ENCODE data around the gene FERMT1.

Gene FERMT1

DNA sequence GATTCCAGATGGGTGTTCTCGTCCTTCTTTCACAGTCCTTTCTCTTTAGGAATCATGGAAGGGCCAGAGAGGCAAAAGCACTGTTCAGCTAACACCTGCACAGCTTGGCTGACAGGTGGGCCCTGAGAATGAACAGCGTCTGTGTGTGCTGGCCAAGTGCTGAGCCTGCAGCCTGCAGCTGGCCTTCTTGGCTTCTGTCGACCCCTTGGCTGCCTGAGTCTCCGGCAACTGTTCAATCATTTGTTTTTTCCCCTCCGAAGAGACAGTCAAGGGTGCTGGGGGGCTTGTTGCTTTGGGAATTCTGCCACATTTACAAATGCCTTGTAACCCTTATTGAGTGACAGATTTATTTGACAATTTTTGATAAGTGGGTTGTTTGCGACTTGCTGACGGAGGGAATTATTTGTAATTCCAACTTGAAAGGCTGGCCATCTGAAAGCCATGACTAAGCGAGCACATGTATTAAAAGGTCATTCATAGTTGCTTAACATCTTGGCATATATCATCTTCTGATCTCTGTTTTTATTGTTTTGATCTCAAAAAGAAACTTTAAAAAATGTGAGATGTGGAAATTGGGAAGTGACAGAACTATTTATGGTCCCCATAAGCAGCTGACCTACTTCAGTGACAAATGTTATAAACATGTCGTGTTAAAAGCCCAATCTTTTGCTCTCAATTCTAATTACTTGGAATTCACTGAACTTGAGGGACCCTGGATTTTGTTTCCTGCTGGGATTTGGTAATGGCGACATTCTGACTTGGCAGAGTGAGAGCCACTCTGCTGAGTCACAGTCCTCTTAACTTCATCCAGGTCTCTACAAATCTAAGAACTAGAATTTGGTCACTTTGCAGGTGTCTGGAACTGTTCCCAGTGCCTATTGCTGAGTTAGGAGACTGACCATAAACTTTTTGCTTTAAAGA is 41.9 kb upstream of the FERMT1 start:
- Histone ChIP-seq H3K27ac (replicated peaks; ENCODE audit: low read length) (no peak overlapping the region), H2BK120ac (ENCODE audit: low read depth, low read length) (no peak overlapping the region), H2BK12ac (ENCODE audit: low read length) (no peak overlapping the region), H3K18ac (ENCODE audit: low read length) (no peak overlapping the region), H4K8ac (ENCODE audit: low read depth, low read length) (no peak overlapping the region), H3K9ac (ENCODE audit: low read depth, low read length, poor library complexity) (no peak overlapping the region), H2AK5ac (ENCODE audit: low read depth, low read length) (no peak overlapping the region), H3K14ac (ENCODE audit: low read length) (no peak overlapping the region), H3K79me1 (ENCODE audit: low read depth, low read length) (no peaks in the 10 kb centered on the region), H2BK5ac (ENCODE audit: low read length) (no peak overlapping the region), H2AFZ (ENCODE audit: low read length) (no peak overlapping the region), H3K4me3 (ENCODE audit: low read length in 2 of 2) (no peak overlapping the region), H2BK15ac (ENCODE audit: low read length) (no peak overlapping the region), H3K27me3 (ENCODE audit: control insufficient read depth in 3 of 3, insufficient read depth in 3 of 3, low read depth in 1 of 3, low read length in 3 of 3) (no peaks in the 10 kb centered on the region), H3K9me3 (replicated peaks in 1 of 2; ENCODE audit: control insufficient read depth in 2 of 2, insufficient read depth in 1 of 2, low read depth in 1 of 2, low read length in 2 of 2) (peaks cover 0 to 5% of the 10 kb centered on the region in 2 donors), H4K91ac (ENCODE audit: low read depth, low read length, poor library complexity) (no peak overlapping the region), H3K4me1 (ENCODE audit: control insufficient read depth in 2 of 2, insufficient read depth in 1 of 2, low read depth in 1 of 2, low read length in 2 of 2) (no peaks in the 10 kb centered on the region), H3K4ac (ENCODE audit: low read length) (no peak overlapping the region), H3K23ac (ENCODE audit: low read depth, low read length, poor library complexity) (no peak overlapping the region), H3K36me3 (replicated peaks in 1 of 2; ENCODE audit: control insufficient read depth in 2 of 2, insufficient read depth in 2 of 2, low read length in 2 of 2) (no peaks in the 10 kb centered on the region), H3K4me2 (ENCODE audit: insufficient read depth, low read length, poor library complexity, severe bottlenecking) (no peak overlapping the region)
- DNase-seq (ENCODE audit: low spot score): no peak
- WGBS, 2 donors (ENCODE audit: extremely low coverage in 2 of 2, insufficient read length in 2 of 2, insufficient replicate concordance in 1 of 2): no CpG with 5 or more reads among the region's 10 CpGs

DNA sequence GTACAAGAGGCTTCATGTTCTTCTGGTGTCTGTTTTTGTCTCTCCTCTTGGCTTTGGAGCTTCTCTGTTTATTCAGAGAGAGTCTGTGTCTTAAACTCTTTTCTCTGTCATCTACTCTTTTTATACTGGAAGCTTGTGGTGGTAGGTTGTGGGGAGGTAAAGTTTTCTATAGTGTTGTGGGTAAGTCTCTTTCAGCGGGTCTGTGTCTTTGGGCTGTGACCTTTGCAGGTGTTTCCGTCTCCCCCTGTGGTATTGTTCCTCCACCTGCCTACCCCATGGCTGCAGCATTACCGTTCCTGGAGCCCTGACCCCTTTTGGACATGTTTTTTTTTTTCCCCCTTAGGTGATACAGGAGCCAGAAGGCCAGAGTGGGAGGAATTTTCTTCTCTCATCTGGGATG is 37.9 kb upstream of the FERMT1 start:
- H3K18ac ChIP-seq (ENCODE audit: low read length): no peak overlapping the region
- H3K9ac ChIP-seq (ENCODE audit: low read depth, low read length, poor library complexity): no peak overlapping the region
- H2BK5ac ChIP-seq (ENCODE audit: low read length): no peak overlapping the region
- no peak overlapping the region for H2BK15ac ChIP-seq (ENCODE audit: low read length)
- H2AK5ac ChIP-seq (ENCODE audit: low read depth, low read length): no peak overlapping the region
- H3K4me1 ChIP-seq (ENCODE audit: control insufficient read depth in 2 of 2, insufficient read depth in 1 of 2, low read depth in 1 of 2, low read length in 2 of 2): no peaks in the 10 kb centered on the region
- no peak overlapping the region for H3K4ac ChIP-seq (ENCODE audit: low read length)
- no peak overlapping the region for H3K14ac ChIP-seq (ENCODE audit: low read length)
- WGBS, 2 donors (ENCODE audit: extremely low coverage in 2 of 2, insufficient read length in 2 of 2, insufficient replicate concordance in 1 of 2): no CpG with 5 or more reads among the region's 3 CpGs
- no peak overlapping the region for H3K4me2 ChIP-seq (ENCODE audit: insufficient read depth, low read length, poor library complexity, severe bottlenecking)
- H3K27ac ChIP-seq (replicated peaks; ENCODE audit: low read length): no peak overlapping the region
- no peaks in the 10 kb centered on the region for H3K27me3 ChIP-seq (ENCODE audit: control insufficient read depth in 3 of 3, insufficient read depth in 3 of 3, low read depth in 1 of 3, low read length in 3 of 3)
- no peak overlapping the region for H3K4me3 ChIP-seq (ENCODE audit: low read length in 2 of 2)
- DNase-seq (ENCODE audit: low spot score): no peak
- peaks cover 0 to 5% of the 10 kb centered on the region in 2 donors for H3K9me3 ChIP-seq (replicated peaks in 1 of 2; ENCODE audit: control insufficient read depth in 2 of 2, insufficient read depth in 1 of 2, low read depth in 1 of 2, low read length in 2 of 2)
- H4K8ac ChIP-seq (ENCODE audit: low read depth, low read length): no peak overlapping the region
- H3K79me1 ChIP-seq (ENCODE audit: low read depth, low read length): no peaks in the 10 kb centered on the region
- H2BK120ac ChIP-seq (ENCODE audit: low read depth, low read length): no peak overlapping the region
- H4K91ac ChIP-seq (ENCODE audit: low read depth, low read length, poor library complexity): no peak overlapping the region
- H3K36me3 ChIP-seq (replicated peaks in 1 of 2; ENCODE audit: control insufficient read depth in 2 of 2, insufficient read depth in 2 of 2, low read length in 2 of 2): no peaks in the 10 kb centered on the region
- H2BK12ac ChIP-seq (ENCODE audit: low read length): no peak overlapping the region
- no peak overlapping the region for H3K23ac ChIP-seq (ENCODE audit: low read depth, low read length, poor library complexity)
- no peak overlapping the region for H2AFZ ChIP-seq (ENCODE audit: low read length)

DNA sequence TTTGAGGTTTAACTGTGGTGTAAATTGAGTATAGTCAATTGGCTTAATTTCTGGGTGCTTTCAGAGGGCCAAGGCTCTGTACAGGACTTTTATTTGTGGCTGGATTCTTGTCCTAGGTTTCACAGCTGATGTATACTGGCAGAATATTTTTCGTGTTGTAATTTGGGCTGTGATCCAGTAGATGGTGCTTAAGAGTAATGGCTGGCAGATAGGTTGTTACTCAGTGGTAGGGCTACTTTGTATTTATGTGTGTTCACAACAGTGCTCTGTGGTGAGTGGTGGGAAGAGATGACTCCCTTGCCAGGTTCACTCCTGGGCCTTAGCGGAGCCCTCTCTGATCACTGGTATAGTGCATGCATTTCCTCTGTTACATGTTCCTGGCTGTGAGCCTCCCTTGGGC is 34.5 kb upstream of the FERMT1 start:
- no peak overlapping the region for H2AK5ac ChIP-seq (ENCODE audit: low read depth, low read length)
- H3K18ac ChIP-seq (ENCODE audit: low read length): no peak overlapping the region
- no peak overlapping the region for H2BK12ac ChIP-seq (ENCODE audit: low read length)
- H3K4ac ChIP-seq (ENCODE audit: low read length): no peak overlapping the region
- no peak overlapping the region for H4K8ac ChIP-seq (ENCODE audit: low read depth, low read length)
- H3K4me1 ChIP-seq (ENCODE audit: control insufficient read depth in 2 of 2, insufficient read depth in 1 of 2, low read depth in 1 of 2, low read length in 2 of 2): no peaks in the 10 kb centered on the region
- DNase-seq (ENCODE audit: low spot score): no peak
- no peak overlapping the region for H3K27ac ChIP-seq (replicated peaks; ENCODE audit: low read length)
- peak overlapping the region; percentile 10 for H3K9ac ChIP-seq (ENCODE audit: low read depth, low read length, poor library complexity)
- H2BK5ac ChIP-seq (ENCODE audit: low read length): no peak overlapping the region
- WGBS, 2 donors (ENCODE audit: extremely low coverage in 2 of 2, insufficient read length in 2 of 2, insufficient replicate concordance in 1 of 2): no CpG with 5 or more reads among the region's 2 CpGs
- H3K4me3 ChIP-seq (ENCODE audit: low read length in 2 of 2): peak overlapping the region in 1 of 2 donors; percentile 19
- H3K79me1 ChIP-seq (ENCODE audit: low read depth, low read length): no peaks in the 10 kb centered on the region
- no peak overlapping the region for H3K23ac ChIP-seq (ENCODE audit: low read depth, low read length, poor library complexity)
- peaks cover 0 to 5% of the 10 kb centered on the region in 2 donors for H3K9me3 ChIP-seq (replicated peaks in 1 of 2; ENCODE audit: control insufficient read depth in 2 of 2, insufficient read depth in 1 of 2, low read depth in 1 of 2, low read length in 2 of 2)
- no peaks in the 10 kb centered on the region for H3K36me3 ChIP-seq (replicated peaks in 1 of 2; ENCODE audit: control insufficient read depth in 2 of 2, insufficient read depth in 2 of 2, low read length in 2 of 2)
- no peak overlapping the region for H2BK120ac ChIP-seq (ENCODE audit: low read depth, low read length)
- H2AFZ ChIP-seq (ENCODE audit: low read length): no peak overlapping the region
- no peak overlapping the region for H3K14ac ChIP-seq (ENCODE audit: low read length)
- no peak overlapping the region for H2BK15ac ChIP-seq (ENCODE audit: low read length)
- H3K4me2 ChIP-seq (ENCODE audit: insufficient read depth, low read length, poor library complexity, severe bottlenecking): no peak overlapping the region
- H3K27me3 ChIP-seq (ENCODE audit: control insufficient read depth in 3 of 3, insufficient read depth in 3 of 3, low read depth in 1 of 3, low read length in 3 of 3): no peaks in the 10 kb centered on the region
- H4K91ac ChIP-seq (ENCODE audit: low read depth, low read length, poor library complexity): no peak overlapping the region

DNA sequence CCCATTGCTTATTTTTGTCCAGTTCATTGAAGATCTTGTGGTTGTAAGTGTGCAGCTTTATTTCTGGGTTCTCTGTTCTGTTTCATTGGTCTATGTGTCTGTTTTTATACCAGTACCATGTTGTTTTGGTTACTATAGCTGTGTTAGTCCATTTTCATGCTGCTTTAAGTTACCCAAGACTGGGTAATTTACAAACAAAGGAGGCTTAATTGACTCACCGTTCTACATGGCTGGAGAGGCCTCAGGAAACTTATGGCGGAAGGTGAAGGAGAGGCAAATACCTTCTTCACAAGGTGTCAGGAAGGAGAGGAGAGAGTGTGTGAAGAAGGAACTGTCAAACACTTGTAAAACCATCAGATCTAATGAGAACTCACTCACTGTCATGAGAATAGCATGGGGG is 29.9 kb upstream of the FERMT1 start:
- H3K23ac ChIP-seq (ENCODE audit: low read depth, low read length, poor library complexity): no peak overlapping the region
- WGBS, 2 donors (ENCODE audit: extremely low coverage in 2 of 2, insufficient read length in 2 of 2, insufficient replicate concordance in 1 of 2): no CpG with 5 or more reads among the region's 2 CpGs

More for the DNA sequence above, 29.9 kb upstream of the FERMT1 start:
- Histone ChIP-seq H3K27me3 (ENCODE audit: control insufficient read depth in 3 of 3, insufficient read depth in 3 of 3, low read depth in 1 of 3, low read length in 3 of 3) (no peaks in the 10 kb centered on the region), H3K9ac (ENCODE audit: low read depth, low read length, poor library complexity) (no peak overlapping the region), H4K91ac (ENCODE audit: low read depth, low read length, poor library complexity) (no peak overlapping the region), H3K9me3 (replicated peaks in 1 of 2; ENCODE audit: control insufficient read depth in 2 of 2, insufficient read depth in 1 of 2, low read depth in 1 of 2, low read length in 2 of 2) (peaks cover 0 to 3% of the 10 kb centered on the region in 2 donors), H2AK5ac (ENCODE audit: low read depth, low read length) (no peak overlapping the region), H3K18ac (ENCODE audit: low read length) (no peak overlapping the region), H3K4me3 (ENCODE audit: low read length in 2 of 2) (no peak overlapping the region), H3K27ac (replicated peaks; ENCODE audit: low read length) (no peak overlapping the region), H3K4ac (ENCODE audit: low read length) (no peak overlapping the region), H2AFZ (ENCODE audit: low read length) (no peak overlapping the region), H3K4me1 (ENCODE audit: control insufficient read depth in 2 of 2, insufficient read depth in 1 of 2, low read depth in 1 of 2, low read length in 2 of 2) (no peaks in the 10 kb centered on the region), H2BK15ac (ENCODE audit: low read length) (no peak overlapping the region), H4K8ac (ENCODE audit: low read depth, low read length) (no peak overlapping the region), H2BK5ac (ENCODE audit: low read length) (no peak overlapping the region), H3K36me3 (replicated peaks in 1 of 2; ENCODE audit: control insufficient read depth in 2 of 2, insufficient read depth in 2 of 2, low read length in 2 of 2) (no peaks in the 10 kb centered on the region), H3K79me1 (ENCODE audit: low read depth, low read length) (no peaks in the 10 kb centered on the region), H2BK120ac (ENCODE audit: low read depth, low read length) (no peak overlapping the region), H3K4me2 (ENCODE audit: insufficient read depth, low read length, poor library complexity, severe bottlenecking) (no peak overlapping the region), H2BK12ac (ENCODE audit: low read length) (no peak overlapping the region), H3K14ac (ENCODE audit: low read length) (no peak overlapping the region)
- no peak for DNase-seq (ENCODE audit: low spot score)
